HG03097 (cell line): ENCODE results near the gene PSME2.

Experiments used
- ATAC-seq: cut with Tn5 transposase; IDR thresholded peaks from one replicate; pipeline ENCODE4 v1.9.1; 2021; ENCODE audit not compliant: unreplicated experiment, low FRiP score

PSME2 gene

GRCh38 chr14:24179961-24180796, 33.8 kb upstream of the PSME2 start:
- no peak for ATAC-seq

GRCh38 chr14:24179294-24179960, 33.0 kb upstream of the PSME2 start:
- no peak for ATAC-seq

GRCh38 chr14:24178399-24179178, 32.2 kb upstream of the PSME2 start:
- ATAC-seq = no peak

GRCh38 chr14:24177891-24178290, 31.5 kb upstream of the PSME2 start:
- no peak for ATAC-seq

GRCh38 chr14:24177041-24177825, 30.8 kb upstream of the PSME2 start:
- no peak for ATAC-seq

GRCh38 chr14:24176599-24176998, 30.2 kb upstream of the PSME2 start:
- ATAC-seq = no peak

- no peak for ATAC-seq
Observed at GRCh38 chr14:24172871-24173281, 26.5 kb upstream of the PSME2 start.

GRCh38 chr14:24172261-24172860, 26.0 kb upstream of the PSME2 start:
- ATAC-seq = no peak

GRCh38 chr14:24171422-24172260, 25.2 kb upstream of the PSME2 start, which contains the start of gene REC8:
REC8 (plus strand) TSS chr14:24172080; CDS start chr14:24172553, 473 bp downstream.
- peak; percentile 72 for ATAC-seq

- no peak for ATAC-seq
Observed at GRCh38 chr14:24167469-24168114, 21.2 kb upstream of the PSME2 start.

- no peak for ATAC-seq
Observed at GRCh38 chr14:24165785-24166184, 19.4 kb upstream of the PSME2 start.

GRCh38 chr14:24164518-24164991, 18.1 kb upstream of the PSME2 start:
- ATAC-seq = no peak

- no peak for ATAC-seq
Observed at GRCh38 chr14:24162093-24162492, 15.7 kb upstream of the PSME2 start.

- peak; percentile 70 for ATAC-seq
Observed at GRCh38 chr14:24160850-24161804, 14.7 kb upstream of the PSME2 start, which contains the start of gene IRF9. IRF9 (plus strand) TSS chr14:24161265; CDS start chr14:24162145, 880 bp downstream.

- peak; percentile 19 for ATAC-seq
Observed at GRCh38 chr14:24160499-24160849, 14.1 kb upstream of the PSME2 start.

GRCh38 chr14:24159777-24160498, 13.5 kb upstream of the PSME2 start:
- peak; percentile 1 for ATAC-seq

- no peak for ATAC-seq
Observed at GRCh38 chr14:24157331-24157730, 10.9 kb upstream of the PSME2 start.
